ENCODE data around the gene TAAR6.

DNA sequence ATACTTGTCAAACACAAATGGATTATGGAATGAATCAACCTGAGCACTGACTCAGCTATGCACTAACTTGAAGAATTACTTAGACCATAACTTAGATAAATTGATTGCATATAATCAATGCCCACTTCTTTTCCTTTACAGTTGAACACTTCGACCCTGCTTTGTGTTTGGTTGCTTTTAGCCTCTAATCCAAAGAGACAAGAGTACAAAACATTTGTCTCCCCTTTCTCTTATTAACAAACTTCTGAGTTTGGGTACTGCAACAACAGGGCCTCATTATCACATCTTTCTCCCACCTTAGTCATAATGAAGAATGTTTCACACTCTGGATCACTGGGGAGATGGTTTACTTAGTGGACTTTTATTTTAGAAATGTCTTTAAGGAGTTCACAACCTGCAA, 2.6 kb upstream of the TAAR6 start:
- TF ChIP-seq, protein P1, sequence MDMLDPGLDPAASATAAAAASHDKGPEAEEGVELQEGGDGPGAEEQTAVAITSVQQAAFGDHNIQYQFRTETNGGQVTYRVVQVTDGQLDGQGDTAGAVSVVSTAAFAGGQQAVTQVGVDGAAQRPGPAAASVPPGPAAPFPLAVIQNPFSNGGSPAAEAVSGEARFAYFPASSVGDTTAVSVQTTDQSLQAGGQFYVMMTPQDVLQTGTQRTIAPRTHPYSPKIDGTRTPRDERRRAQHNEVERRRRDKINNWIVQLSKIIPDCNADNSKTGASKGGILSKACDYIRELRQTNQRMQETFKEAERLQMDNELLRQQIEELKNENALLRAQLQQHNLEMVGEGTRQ (IDR thresholded peaks at IDR 0.05; ENCODE audit: borderline replicate concordance, low read depth, low read length) = no peak
- TF ChIP-seq ELF1 (IDR thresholded peaks at IDR 0.05) (no peak), EP300 (IDR thresholded peaks at IDR 0.05; ENCODE audit: borderline replicate concordance in 1 of 2, low read depth in 1 of 2, low read length in 1 of 2) (no peak), SMC3 (IDR thresholded peaks at IDR 0.05; ENCODE audit: low read depth, low read length) (no peak), GABPA (IDR thresholded peaks at IDR 0.05; ENCODE audit: low read depth) (no peak), EZH2phosphoT487 (IDR thresholded peaks at IDR 0.05; ENCODE audit: borderline replicate concordance, low read depth) (no peak), RFX5 (IDR thresholded peaks at IDR 0.05; ENCODE audit: low read length) (no peak), NRF1 (IDR thresholded peaks at IDR 0.05; ENCODE audit: low read depth, low read length) (no peak), TCF12 (IDR thresholded peaks at IDR 0.05) (no peak)
- TF ChIP-seq, protein P2, sequence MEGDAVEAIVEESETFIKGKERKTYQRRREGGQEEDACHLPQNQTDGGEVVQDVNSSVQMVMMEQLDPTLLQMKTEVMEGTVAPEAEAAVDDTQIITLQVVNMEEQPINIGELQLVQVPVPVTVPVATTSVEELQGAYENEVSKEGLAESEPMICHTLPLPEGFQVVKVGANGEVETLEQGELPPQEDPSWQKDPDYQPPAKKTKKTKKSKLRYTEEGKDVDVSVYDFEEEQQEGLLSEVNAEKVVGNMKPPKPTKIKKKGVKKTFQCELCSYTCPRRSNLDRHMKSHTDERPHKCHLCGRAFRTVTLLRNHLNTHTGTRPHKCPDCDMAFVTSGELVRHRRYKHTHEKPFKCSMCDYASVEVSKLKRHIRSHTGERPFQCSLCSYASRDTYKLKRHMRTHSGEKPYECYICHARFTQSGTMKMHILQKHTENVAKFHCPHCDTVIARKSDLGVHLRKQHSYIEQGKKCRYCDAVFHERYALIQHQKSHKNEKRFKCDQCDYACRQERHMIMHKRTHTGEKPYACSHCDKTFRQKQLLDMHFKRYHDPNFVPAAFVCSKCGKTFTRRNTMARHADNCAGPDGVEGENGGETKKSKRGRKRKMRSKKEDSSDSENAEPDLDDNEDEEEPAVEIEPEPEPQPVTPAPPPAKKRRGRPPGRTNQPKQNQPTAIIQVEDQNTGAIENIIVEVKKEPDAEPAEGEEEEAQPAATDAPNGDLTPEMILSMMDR (IDR thresholded peaks at IDR 0.05) = no peak
- TF ChIP-seq, protein P3, sequence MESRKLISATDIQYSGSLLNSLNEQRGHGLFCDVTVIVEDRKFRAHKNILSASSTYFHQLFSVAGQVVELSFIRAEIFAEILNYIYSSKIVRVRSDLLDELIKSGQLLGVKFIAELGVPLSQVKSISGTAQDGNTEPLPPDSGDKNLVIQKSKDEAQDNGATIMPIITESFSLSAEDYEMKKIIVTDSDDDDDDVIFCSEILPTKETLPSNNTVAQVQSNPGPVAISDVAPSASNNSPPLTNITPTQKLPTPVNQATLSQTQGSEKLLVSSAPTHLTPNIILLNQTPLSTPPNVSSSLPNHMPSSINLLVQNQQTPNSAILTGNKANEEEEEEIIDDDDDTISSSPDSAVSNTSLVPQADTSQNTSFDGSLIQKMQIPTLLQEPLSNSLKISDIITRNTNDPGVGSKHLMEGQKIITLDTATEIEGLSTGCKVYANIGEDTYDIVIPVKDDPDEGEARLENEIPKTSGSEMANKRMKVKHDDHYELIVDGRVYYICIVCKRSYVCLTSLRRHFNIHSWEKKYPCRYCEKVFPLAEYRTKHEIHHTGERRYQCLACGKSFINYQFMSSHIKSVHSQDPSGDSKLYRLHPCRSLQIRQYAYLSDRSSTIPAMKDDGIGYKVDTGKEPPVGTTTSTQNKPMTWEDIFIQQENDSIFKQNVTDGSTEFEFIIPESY (IDR thresholded peaks at IDR 0.05; ENCODE audit: borderline replicate concordance, low read depth) = no peak
- TF ChIP-seq, protein P4, sequence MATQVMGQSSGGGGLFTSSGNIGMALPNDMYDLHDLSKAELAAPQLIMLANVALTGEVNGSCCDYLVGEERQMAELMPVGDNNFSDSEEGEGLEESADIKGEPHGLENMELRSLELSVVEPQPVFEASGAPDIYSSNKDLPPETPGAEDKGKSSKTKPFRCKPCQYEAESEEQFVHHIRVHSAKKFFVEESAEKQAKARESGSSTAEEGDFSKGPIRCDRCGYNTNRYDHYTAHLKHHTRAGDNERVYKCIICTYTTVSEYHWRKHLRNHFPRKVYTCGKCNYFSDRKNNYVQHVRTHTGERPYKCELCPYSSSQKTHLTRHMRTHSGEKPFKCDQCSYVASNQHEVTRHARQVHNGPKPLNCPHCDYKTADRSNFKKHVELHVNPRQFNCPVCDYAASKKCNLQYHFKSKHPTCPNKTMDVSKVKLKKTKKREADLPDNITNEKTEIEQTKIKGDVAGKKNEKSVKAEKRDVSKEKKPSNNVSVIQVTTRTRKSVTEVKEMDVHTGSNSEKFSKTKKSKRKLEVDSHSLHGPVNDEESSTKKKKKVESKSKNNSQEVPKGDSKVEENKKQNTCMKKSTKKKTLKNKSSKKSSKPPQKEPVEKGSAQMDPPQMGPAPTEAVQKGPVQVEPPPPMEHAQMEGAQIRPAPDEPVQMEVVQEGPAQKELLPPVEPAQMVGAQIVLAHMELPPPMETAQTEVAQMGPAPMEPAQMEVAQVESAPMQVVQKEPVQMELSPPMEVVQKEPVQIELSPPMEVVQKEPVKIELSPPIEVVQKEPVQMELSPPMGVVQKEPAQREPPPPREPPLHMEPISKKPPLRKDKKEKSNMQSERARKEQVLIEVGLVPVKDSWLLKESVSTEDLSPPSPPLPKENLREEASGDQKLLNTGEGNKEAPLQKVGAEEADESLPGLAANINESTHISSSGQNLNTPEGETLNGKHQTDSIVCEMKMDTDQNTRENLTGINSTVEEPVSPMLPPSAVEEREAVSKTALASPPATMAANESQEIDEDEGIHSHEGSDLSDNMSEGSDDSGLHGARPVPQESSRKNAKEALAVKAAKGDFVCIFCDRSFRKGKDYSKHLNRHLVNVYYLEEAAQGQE (IDR thresholded peaks at IDR 0.05; ENCODE audit: low read depth, low read length) = no peak

Measured in SK-N-SH (cell line).